Stimulated activated CD4-positive, alpha-beta T cell treated with anti-CD3 and anti-CD28 coated beads, Interleukin-2, amount 100 ng/mL, for 48 hours (primary cell): ENCODE results near the gene HDAC11.
A peak's percentile ranks its signal among the peaks of the same experiment; 100 is the strongest.

Experiments used
- DNase-seq, 2 donors: peaks; one replicate each; pipeline ENCODE4 v3.0.0-alpha.2; 2020

Gene HDAC11

DNA sequence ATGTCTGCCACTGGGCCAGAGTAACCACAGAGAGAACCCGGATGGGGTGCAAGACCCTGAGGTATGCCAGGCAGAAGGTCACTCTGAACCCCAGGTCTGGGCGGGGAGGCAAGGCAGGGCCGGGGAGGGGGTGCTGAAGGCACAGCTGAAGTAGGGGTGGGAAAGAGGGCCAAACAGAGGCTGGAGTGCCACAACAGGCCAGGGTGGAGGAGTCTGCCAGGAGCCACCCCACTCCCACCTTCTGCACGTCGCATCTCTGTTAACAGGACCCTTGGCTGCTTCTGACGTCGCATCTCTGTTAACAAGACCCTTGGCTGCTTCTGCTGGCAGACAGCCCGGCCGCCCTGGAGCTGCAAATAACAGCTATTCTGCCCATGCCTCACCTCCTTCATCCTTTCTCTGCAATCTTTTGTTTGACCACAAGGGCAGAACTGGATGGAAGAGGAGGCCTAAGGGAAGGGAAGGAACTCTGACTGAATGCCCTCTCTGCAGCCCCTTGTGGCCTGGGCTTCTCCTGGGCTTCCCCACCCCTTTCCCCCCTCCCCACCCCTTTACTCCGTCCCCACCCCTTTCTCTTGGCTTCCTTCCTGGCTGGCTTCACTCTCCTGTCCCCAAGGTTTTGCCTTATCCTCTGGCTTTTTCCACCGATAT, 48.2 kb downstream of the HDAC11 start:
- no peak for DNase-seq

GRCh38 chr3:13529196-13530112, 49.3 kb downstream of the HDAC11 start:
- DNase-seq, result no peak

GRCh38 chr3:13530241-13531009, 50.3 kb downstream of the HDAC11 start:
- DNase-seq, result no peak

GRCh38 chr3:13532085-13532484, 52.0 kb downstream of the HDAC11 start:
- no peak for DNase-seq

DNA sequence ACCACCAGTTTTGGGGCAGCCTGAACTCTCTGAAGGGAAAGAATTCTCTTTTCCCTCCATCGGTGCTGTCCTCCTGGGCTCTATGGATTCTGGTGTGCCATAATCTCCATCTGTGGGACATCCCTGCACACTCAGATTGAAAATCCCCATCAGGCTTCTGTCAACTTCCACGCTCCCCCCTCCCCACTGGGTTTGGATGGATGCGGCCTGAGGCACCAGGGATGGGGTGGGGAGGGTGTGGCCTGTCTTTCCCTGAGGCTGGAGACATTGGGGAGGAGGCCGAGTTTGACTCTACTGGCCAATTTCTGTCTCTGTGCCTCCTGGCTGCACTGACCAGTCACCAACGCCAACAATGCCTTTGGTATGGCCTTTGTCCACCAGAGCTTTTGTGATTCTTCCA, 52.5 kb downstream of the HDAC11 start:
- DNase-seq, result no peak

- DNase-seq, result no peak
Measured at GRCh38 chr3:13533885-13534301, 53.8 kb downstream of the HDAC11 start.

GRCh38 chr3:13535526-13535875, 55.4 kb downstream of the HDAC11 start:
- DNase-seq, result no peak

DNA sequence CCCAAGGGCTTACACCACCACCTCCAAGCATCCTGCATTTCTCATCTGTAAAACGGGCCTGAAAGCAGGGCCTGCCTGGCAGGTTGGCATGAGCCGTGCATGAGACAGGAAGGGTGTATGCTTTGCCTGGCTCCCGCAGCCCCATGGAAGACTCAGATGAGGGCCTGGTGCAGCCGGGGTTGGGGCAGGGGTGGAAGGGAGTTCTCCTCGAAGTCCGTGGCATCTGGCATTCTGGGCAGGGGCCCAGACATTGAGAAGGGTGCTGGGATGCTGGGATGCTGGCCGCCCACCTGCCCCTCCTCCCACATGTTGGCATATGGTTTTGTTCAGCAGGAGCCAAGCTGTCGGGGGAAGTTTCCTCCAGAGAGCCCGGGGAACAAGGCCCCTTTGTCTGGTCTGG, 55.8 kb downstream of the HDAC11 start:
- no peak for DNase-seq

DNA sequence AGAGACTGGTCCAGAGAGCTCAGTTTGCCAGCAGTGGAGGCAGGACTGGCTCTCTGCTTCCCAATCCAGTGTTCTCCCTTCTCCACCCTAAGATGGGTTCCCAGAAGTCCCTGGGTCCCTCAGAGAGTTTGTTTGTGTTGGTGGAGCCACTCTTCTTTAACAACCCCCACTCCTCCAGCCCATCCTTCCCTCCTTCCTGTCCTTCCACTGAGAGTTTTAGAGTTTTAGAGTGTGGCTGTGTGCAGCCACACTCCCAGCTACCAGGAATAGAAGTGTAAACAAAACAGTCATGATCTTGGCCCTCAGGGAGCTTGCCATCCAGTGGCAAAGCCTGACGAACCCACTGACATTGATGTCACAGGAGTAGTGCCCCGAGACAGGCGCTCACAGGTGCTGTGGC, 56.3 kb downstream of the HDAC11 start:
- DNase-seq, result no peak

- no peak for DNase-seq
Measured at GRCh38 chr3:13536832-13537231, 56.7 kb downstream of the HDAC11 start.

GRCh38 chr3:13537244-13537908, 57.3 kb downstream of the HDAC11 start:
- no peak for DNase-seq

- DNase-seq, result no peak
Measured at GRCh38 chr3:13537909-13538296, 57.8 kb downstream of the HDAC11 start.

- no peak for DNase-seq
Measured at GRCh38 chr3:13538520-13539291, 58.6 kb downstream of the HDAC11 start.

GRCh38 chr3:13539292-13539638, 59.2 kb downstream of the HDAC11 start:
- DNase-seq, result no peak

GRCh38 chr3:13539671-13540070, 59.6 kb downstream of the HDAC11 start:
- DNase-seq, result no peak

DNA sequence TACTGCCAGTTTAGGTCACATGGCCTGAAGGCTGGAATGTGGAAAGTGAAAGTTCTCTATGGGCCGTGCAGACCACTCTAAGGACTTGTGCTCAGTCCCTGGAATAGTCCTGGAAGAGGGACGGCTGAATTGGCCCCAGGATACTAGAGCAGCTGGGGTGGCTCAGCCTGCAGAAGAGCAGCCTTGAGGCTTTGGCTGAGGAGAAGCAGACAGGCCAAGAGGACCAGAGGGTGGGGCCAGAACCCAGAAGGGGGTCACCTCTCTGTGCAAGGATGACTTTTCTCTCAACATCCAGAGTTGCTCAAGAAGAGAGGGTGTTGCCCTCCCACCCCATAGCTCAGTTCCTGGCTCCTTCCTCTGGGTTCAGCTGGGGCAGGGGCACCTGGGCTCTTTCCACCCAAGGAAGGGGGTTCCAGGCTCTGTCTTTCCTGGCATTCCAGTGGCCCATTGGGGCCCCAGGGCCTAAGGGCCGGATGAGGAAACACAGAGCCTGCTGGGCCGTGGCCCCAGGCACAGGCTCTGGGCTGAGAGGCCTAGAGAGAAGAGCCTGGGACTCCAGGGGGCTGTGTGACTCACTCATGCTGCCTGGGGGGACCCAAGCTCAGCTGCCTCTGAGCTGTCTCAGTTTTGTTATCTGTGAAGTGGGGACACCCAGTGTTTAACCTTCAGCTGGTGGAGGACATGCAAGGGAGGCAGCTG, 60.3 kb downstream of the HDAC11 start:
- DNase-seq, result no peak

GRCh38 chr3:13541691-13542090, 61.6 kb downstream of the HDAC11 start:
- DNase-seq, result no peak

GRCh38 chr3:13542142-13542541, 62.0 kb downstream of the HDAC11 start:
- DNase-seq, result no peak

DNA sequence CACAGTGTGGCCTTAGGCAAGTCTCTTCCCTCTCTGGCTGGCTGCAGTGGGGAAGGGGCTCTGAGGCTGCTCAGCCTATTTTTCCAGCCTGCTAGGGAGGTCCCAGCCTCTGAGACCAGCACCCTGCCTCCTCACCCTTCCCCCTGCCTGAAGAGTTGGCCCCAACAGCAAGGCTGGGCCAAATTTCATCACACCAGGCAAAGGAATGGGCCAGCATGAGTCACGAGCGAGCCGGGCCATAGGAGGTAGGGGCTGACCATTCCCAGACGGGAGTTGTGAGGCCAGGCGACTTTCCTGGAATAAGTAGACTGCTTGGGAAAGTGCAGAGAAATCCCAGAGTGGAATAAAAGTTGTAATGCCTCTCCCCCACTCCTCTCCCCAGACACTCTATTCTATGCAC, 63.1 kb downstream of the HDAC11 start:
- DNase-seq, result no peak

DNA sequence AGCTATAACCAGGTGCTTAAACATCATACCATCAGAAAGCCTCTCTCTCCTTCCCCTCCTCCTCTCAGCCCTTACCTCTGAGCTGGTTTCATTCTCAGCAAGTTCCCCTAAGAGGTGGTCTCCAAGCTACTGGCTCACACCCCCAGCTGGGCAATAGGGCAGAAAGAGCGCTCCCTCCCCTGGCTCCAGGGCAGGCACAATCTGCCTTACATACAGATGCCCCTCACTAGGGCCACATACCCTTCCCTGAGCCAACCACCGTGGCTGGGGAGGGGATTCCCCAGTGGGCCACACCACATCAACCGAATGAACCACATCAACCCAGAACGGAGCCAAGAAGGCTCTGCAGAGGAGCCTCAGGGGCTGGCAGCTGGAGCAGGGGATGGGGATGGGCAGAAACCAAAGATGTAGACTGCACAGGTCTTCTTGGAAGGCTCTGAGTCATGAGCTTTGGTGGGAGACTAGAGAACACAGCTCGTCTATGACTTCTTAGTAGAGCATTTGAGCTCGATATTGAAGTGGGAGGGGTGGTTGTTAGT, 64.3 kb downstream of the HDAC11 start:
- peak; percentile 32 to 41 for DNase-seq

GRCh38 chr3:13544951-13545651, 65.0 kb downstream of the HDAC11 start:
- DNase-seq, result no peak
